Activated naive CD4-positive, alpha-beta T cell treated with anti-CD3 and anti-CD28 coated beads, Interleukin-2, amount 50 U/mL, for 72 hours (primary cell): ENCODE data around the gene ASCL2. TPM values are rescaled to one million over a fixed set of nuclear protein-coding genes. Genes with fewer than 3 reads are reported as not detected.
A peak's percentile ranks its signal among the peaks of the same experiment; 100 is the strongest.

Experiments used
- ATAC-seq, 2 donors: fragments of 150-1000 bp; cut with Tn5 transposase; 2 replicates each; pipeline ENCODE4 v1.10.0; 2021; ENCODE audit warnings: mild to moderate bottlenecking in 2 of 2, moderate library complexity in 2 of 2
- DNase-seq, 2 donors: peaks; one replicate each; pipeline ENCODE4 v3.0.0; 2021 to 2022; ENCODE audit warnings: low spot score in 2 of 2
- H3K27ac Mint-ChIP-seq, 2 donors: one replicate each; pipeline ENCODE4 v1.8.0; 2022; ENCODE audit warnings: mild to moderate bottlenecking in 2 of 2, mixed read lengths in 2 of 2
- H3K36me3 Mint-ChIP-seq, 2 donors: one replicate each; pipeline ENCODE4 v1.8.0; 2022; ENCODE audit warnings: mixed read lengths in 2 of 2
- H3K9me3 Mint-ChIP-seq, 2 donors: one replicate each; pipeline ENCODE4 v1.8.0; 2022; ENCODE audit warnings: mixed read lengths in 2 of 2
- total RNA-seq, 2 donors: library from RNA; stranded (reverse); gene quantifications; one replicate each; pipeline ENCODE4 v1.2.3, GENCODE V29; 2022

Gene ASCL2
- total RNA-seq, 2 donors from 2014 or later: 8.7 TPM; not detected in 1

DNA sequence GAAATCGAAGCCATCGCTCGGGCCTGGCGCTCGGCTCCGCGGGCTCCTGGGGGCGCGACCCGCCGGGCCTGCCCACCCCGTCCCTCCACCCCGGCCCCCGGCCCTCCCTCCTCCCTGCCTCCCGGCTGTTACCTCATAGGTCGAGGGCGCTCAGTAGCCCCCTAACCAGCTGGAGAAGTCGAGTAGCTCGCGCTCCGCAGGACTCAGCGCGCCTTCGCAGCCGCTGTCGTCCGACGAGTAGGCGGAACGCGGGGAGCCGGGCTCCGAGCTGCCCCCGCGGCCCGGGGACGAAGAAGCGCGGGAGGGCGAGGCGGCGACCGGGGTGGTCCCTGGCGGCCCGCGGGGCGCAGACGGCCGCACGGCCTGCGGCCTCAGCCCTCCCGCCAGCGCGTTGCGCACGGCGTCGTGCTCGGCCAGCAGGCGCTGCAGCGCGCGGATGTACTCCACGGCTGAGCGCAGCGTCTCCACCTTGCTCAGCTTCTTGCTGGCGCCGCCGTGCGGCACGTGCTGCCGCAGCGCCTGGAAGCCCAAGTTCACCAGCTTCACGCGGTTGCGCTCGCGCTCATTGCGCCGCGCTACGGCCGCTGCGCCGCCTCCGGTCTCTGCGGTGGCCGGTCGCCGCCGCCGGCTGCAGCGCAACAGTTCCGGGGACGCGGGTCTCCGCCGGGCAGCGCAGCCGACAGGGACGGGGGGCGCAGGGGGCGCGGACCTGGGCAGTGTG, 627 bp downstream of the ASCL2 start:
- ATAC-seq (peak; percentile 20 to 41), DNase-seq (peak in 1 of 2 donors; percentile 44)
- H3K36me3 Mint-ChIP-seq: no peaks in the 10 kb centered on the region
- no peaks in the 10 kb centered on the region for H3K9me3 Mint-ChIP-seq
- no peak overlapping the region for H3K27ac Mint-ChIP-seq

DNA sequence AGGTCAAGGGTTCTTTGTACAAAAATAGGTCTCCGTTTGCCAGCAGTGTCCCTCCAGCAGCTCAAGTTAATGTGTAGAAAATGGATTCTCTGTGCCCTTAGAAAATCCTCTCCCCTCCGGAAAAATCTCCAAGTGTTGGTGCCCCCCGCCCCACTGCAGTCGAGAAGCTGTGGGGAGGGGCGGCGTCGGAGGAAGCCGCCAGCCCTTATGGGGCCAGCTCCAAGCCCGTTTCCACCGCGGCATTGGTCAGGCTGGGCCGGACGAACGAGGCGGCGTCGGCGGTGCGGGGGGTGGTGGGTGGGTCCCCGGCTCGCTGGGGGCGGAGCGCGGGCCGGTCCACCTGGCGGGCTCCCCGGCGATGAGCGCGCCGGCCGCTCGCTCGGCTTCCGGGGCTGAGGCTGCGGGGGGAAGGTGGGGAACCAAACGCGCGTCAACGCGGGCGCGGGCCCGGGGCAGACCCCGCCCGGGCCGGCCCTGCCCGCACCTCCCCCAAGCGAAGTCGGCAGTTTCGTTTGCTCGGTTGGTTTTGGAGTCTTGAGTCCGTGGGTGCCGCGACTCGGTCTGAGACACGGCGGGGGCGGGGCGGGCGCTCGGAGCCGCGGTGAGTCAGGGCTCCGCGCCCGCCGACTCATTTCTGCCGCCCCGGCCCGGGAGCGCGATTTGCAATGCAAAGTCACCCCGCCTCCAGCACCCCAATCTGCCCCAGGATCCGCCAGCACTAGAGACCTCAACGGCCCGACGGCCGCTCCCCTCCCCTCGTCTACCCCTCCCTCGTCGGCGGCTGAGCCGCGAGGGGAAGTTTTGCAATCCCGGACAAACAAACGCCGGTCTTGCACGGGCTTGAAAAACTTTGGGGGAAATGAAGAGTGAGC, 1.4 kb downstream of the ASCL2 start:
- peak; percentile 80 to 86 for DNase-seq
- peak; percentile 75 to 86 for ATAC-seq
- H3K36me3 Mint-ChIP-seq: no peaks in the 10 kb centered on the region
- no peaks in the 10 kb centered on the region for H3K9me3 Mint-ChIP-seq
- H3K27ac Mint-ChIP-seq: no peak overlapping the region

DNA sequence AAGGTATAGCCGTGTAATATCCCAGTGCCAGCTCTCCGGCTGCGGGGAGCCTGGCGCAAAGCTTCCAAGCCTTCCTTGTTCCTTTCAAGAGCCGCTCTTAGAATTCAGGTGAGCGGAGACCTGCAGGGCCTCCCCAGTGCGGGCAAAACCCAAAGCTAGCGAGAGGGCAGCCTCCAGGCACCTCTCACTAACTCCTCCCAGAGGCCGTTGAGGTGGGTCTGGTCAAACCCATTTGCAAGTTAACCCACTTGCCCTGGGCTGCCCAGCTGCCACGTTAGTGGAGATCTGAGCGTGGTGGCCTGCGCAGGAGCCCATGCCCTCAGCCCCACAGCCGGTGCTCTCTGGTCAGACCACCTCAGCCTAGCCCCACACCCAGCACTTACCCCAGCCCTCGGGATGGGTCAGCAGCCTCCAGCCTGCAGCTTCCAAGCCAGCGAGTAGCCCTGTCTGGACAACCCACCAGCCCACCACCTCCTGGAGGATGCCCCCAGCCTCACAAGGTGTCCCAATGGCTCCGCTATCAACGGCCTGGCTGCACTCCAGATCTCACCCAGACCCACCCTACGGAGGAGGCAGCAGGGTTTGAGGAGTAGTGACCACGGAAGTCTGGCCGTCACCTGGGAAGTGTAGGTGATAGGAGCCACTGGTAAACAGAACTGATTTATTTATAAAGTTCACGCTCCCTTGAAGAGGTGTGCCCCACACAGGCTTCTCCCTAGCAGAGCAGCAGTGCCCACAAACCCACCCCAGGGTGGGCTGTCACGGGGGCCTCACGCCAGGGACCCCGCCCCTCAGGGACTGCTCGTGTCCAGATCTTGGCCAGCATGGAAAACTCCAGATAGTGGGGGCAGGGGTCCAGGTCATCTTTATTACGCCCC, 2.3 kb downstream of the ASCL2 start:
- Mint-ChIP-seq H3K36me3 (no peaks in the 10 kb centered on the region), H3K9me3 (no peaks in the 10 kb centered on the region), H3K27ac (no peak overlapping the region)
- DNase-seq (peak in 1 of 2 donors; percentile 2), ATAC-seq (no peak)

DNA sequence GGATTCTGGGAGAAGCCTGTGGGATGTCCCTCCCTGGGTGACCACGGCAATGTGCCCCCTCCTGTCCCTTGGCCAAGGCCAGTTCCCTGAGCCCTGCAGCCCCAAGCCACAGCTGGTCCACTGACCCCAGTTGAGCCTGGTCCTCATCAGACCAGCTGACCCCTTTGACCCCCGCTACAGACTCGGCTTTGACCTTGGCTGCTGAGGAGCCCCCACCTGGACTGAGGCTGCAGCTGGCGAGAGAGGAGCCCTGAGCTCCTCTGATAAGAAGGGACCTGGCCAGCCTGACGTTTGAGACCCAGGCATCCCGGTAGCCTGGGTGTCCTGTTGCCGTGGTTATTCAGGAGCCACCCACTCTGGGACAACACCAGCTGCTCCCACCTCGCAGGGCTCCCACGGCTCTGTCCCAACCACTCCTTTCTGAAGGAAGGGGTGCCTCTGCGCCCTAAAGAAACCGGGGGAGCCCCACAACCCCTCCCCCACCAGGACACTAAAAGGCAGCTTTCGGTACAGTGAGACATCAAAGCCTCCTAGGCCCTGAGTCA, 3.0 kb downstream of the ASCL2 start:
- Mint-ChIP-seq H3K9me3 (no peaks in the 10 kb centered on the region), H3K27ac (no peak overlapping the region), H3K36me3 (no peaks in the 10 kb centered on the region)
- DNase-seq: peak in 1 of 2 donors; percentile 2
- no peak for ATAC-seq

DNA sequence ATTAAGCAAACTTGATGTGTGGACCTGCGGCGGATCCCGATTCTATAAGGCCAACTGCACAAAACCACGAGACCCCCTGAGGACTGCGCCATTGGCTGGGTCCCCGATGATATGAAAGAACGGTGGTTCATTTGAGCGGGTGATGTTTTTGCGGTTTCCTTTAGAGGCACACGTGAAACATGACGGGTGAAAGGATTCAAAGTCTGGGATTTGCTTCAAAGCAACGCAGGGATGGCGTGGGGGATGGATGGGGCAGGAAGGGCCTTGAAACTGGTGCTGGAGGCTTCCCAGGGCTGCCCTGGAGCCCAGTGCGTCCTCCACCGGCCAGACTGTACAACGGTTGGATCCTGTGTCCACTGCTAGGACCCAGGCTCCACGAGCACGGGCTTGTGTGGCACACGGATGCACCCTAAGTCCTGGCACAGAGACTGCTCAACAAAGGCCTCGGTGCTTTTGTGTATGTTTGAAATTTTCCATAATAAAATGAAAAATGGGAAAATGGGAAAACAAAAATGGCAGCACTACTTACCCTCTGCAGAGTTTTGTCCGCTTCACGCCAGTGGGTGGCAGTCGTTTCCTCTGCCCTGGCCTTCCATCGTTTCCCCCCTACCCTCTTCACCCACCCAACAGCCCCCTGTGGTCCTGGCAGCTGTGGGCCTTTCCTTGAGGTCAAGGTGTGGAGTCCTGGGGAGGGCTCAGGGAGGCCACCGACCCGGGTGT, 3.6 kb downstream of the ASCL2 start:
- peak in 1 of 2 donors; percentile 1 for DNase-seq
- no peak for ATAC-seq
- no peaks in the 10 kb centered on the region for H3K9me3 Mint-ChIP-seq
- no peaks in the 10 kb centered on the region for H3K36me3 Mint-ChIP-seq
- no peak overlapping the region for H3K27ac Mint-ChIP-seq

- Mint-ChIP-seq H3K27ac (peak overlapping the region in 1 of 2 donors; percentile 79), H3K9me3 (no peaks in the 10 kb centered on the region), H3K36me3 (no peaks in the 10 kb centered on the region)
- DNase-seq (peak in 1 of 2 donors; percentile 50), ATAC-seq (no peak)
Measured at GRCh38 chr11:2265854-2266585, 4.4 kb downstream of the ASCL2 start.

GRCh38 chr11:2265396-2265795, 5.0 kb downstream of the ASCL2 start:
- no peaks in the 10 kb centered on the region for H3K9me3 Mint-ChIP-seq
- H3K27ac Mint-ChIP-seq: peak overlapping the region in 1 of 2 donors; percentile 79
- no peaks in the 10 kb centered on the region for H3K36me3 Mint-ChIP-seq
- peak; percentile 52 to 70 for ATAC-seq
- DNase-seq: peak in 1 of 2 donors; percentile 23

DNA sequence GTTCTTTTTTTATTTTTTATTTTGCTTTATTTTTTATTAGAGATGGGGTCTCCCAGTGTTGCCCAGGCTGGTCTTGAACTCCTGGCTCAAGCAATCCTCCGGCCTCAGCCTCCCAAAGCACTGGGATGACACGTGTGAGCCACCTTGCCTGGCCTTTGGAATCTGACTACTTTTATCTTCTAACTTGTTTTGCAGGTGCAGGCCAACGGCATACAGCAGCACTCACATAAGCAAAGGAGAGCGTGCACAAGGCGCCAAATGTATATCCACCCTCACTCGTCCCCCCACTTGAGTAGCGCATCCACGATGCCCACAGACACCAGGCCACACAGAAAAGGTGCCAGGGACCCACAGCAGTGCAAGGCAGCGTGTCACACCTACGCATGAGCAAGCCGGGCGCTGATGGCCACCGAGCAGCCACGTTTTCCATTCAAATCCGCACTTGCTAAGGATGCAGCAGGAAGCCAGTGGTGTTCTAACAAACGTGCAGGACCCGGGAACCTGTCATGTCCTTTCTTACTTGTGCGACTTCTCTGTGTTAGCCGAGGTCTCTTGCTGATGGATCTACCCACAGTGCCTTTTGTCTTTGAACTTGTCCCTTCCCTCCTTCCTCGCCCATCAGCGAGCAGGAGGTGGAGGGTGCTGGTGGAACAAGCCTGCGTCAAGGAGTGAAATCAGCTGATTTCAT, 5.9 kb downstream of the ASCL2 start:
- Mint-ChIP-seq H3K9me3 (no peaks in the 10 kb centered on the region), H3K36me3 (no peaks in the 10 kb centered on the region), H3K27ac (peak overlapping the region in 1 of 2 donors; percentile 9)
- ATAC-seq (no peak), DNase-seq (peak in 1 of 2 donors; percentile 1)

DNA sequence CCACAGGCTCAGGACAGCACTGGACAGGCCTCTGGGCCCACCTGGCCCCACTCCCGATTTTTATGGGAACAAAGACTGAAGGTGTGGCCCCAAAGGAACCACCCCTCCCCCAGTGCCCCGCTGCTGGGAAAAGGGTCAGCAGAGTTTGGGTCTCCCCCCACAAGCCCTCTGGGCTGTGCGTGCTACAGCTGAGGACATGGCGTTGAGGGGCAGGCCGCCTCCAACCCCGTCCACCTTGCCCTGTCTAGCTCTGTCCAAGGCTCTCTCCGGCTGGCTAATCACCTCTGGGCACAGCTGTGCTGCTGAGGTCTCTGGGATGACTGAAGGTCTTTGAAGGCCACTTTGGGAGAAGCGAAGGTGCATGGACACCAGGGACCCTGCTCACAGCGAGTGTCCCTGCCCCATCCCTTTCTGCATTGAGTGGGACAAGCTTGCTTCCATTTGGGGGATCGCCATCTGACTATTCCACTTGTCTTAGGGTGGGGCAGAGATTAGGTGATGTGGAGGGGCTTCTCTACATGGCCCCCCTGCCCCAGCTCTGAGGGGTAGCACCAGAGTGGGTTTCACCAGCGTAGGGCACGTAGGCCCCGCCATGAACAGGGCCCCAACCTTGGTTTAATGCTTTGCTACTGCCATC, 6.5 kb downstream of the ASCL2 start:
- Mint-ChIP-seq H3K27ac (no peak overlapping the region), H3K9me3 (no peaks in the 10 kb centered on the region), H3K36me3 (no peaks in the 10 kb centered on the region)
- ATAC-seq (no peak), DNase-seq (no peak)

DNA sequence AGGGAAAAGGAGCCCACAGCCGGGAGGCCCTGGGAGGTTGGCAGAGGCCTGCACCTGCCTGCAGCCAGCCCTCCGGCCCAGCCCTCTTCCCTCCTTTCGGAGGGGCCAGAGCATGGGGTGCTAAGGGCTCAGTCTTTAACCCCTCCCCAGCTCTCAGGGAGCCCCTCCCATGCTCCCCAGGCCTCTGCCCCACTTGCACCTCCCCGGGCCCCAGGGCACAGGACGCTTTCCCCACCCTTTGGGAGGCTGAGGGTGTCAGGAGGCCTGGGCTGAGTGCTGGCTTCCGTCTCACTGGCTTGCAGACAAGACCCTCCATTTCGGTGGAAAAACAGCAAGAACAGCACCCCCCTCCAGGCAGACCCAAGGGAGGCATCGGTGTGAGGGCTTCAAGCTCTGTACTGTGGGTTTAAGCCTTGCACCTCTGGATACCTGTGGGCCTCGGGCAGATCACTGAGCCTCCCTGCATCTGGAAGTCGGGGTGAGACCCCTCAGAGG, 7.3 kb downstream of the ASCL2 start:
- Mint-ChIP-seq H3K27ac (no peak overlapping the region), H3K9me3 (no peaks in the 10 kb centered on the region), H3K36me3 (no peaks in the 10 kb centered on the region)
- ATAC-seq (no peak), DNase-seq (no peak)

GRCh38 chr11:2262301-2263070, 7.9 kb downstream of the ASCL2 start:
- Mint-ChIP-seq H3K27ac (no peak overlapping the region), H3K9me3 (no peaks in the 10 kb centered on the region), H3K36me3 (no peaks in the 10 kb centered on the region)
- DNase-seq (no peak), ATAC-seq (no peak)

- ATAC-seq (no peak), DNase-seq (no peak)
- Mint-ChIP-seq H3K36me3 (no peaks in the 10 kb centered on the region), H3K27ac (no peak overlapping the region), H3K9me3 (no peaks in the 10 kb centered on the region)
Measured at GRCh38 chr11:2261436-2262230, 8.8 kb downstream of the ASCL2 start.
